KMS-11 (cell line): ENCODE results near the gene LRP4.

Source experiments
- H2AFZ ChIP-seq: fragments of 200-600 bp; sonication (generic); 2 replicates; pipeline ENCODE4 v1.6.1; 2016; ENCODE audit warnings: antibody characterized with exemption, mixed run types, low read depth
- H3K27ac ChIP-seq: fragments of 200-600 bp; sonication (generic); 2 replicates; pipeline ENCODE4 v1.6.1; 2016; ENCODE audit warnings: mild to moderate bottlenecking, mixed run types
- H3K27me3 ChIP-seq: fragments of 200-600 bp; sonication (generic); 2 replicates; pipeline ENCODE4 v1.6.1; 2017; ENCODE audit warnings: mild to moderate bottlenecking, low read depth, mixed run types, moderate library complexity; ENCODE audit not compliant: insufficient read depth
- H3K36me3 ChIP-seq: fragments of 200-600 bp; sonication (generic); 2 replicates; pipeline ENCODE4 v1.6.1; 2017; ENCODE audit warnings: mild to moderate bottlenecking, mixed run types; ENCODE audit not compliant: insufficient read depth
- H3K4me1 ChIP-seq: fragments of 200-600 bp; sonication (generic); 2 replicates; pipeline ENCODE4 v1.6.1; 2016; ENCODE audit warnings: mild to moderate bottlenecking, low read depth, mixed run types; ENCODE audit not compliant: poor library complexity, severe bottlenecking
- H3K4me2 ChIP-seq: fragments of 200-600 bp; sonication (generic); 2 replicates; pipeline ENCODE4 v1.7.0; 2016; ENCODE audit warnings: mild to moderate bottlenecking, mixed run types
- H3K4me3 ChIP-seq: fragments of 200-600 bp; sonication (generic); IDR thresholded peaks from 2 replicates; pipeline ENCODE4 v1.6.1; 2017; ENCODE audit warnings: low read depth, low read length, mixed read lengths; ENCODE audit not compliant: insufficient read depth
- H3K79me2 ChIP-seq: fragments of 200-600 bp; sonication (generic); 2 replicates; pipeline ENCODE4 v1.6.1; 2016; ENCODE audit warnings: low read depth, mixed run types; ENCODE audit not compliant: insufficient read depth
- H3K9ac ChIP-seq: fragments of 200-600 bp; sonication (generic); 2 replicates; pipeline ENCODE4 v1.6.1; 2016; ENCODE audit warnings: mild to moderate bottlenecking, mixed run types
- H4K20me1 ChIP-seq: fragments of 200-600 bp; sonication (generic); 2 replicates; pipeline ENCODE4 v1.6.1; 2016; ENCODE audit warnings: mild to moderate bottlenecking, mixed run types; ENCODE audit not compliant: insufficient read depth
- CTCF ChIP-seq: fragments of 200-600 bp; sonication (generic); conservative IDR thresholded peaks from 2 replicates; pipeline ENCODE4 v1.6.1; 2017; ENCODE audit warnings: low read depth, mild to moderate bottlenecking, antibody characterized with exemption, low read length, moderate library complexity, mixed read lengths

The LRP4 gene

GRCh38 chr11:46877580-46877979, 40.8 kb downstream of the LRP4 start:
- Histone ChIP-seq H2AFZ (no peak overlapping the region), H3K4me3 (no peak overlapping the region), H3K4me1 (no peaks in the 10 kb centered on the region), H3K4me2 (no peak overlapping the region), H3K79me2 (no peaks in the 10 kb centered on the region), H4K20me1 (no peaks in the 10 kb centered on the region), H3K9ac (no peak overlapping the region), H3K36me3 (no peaks in the 10 kb centered on the region), H3K27ac (no peak overlapping the region), H3K27me3 (no peaks in the 10 kb centered on the region)
- TF ChIP-seq CTCF: no peak

GRCh38 chr11:46876471-46876870, 41.9 kb downstream of the LRP4 start:
- no peaks in the 10 kb centered on the region for H3K4me1 ChIP-seq
- H3K27ac ChIP-seq: no peak overlapping the region
- no peak for TF ChIP-seq CTCF
- H3K27me3 ChIP-seq: no peaks in the 10 kb centered on the region
- no peaks in the 10 kb centered on the region for H4K20me1 ChIP-seq
- H3K4me2 ChIP-seq: no peak overlapping the region
- H3K79me2 ChIP-seq: no peaks in the 10 kb centered on the region
- no peak overlapping the region for H2AFZ ChIP-seq
- no peak overlapping the region for H3K9ac ChIP-seq
- no peaks in the 10 kb centered on the region for H3K36me3 ChIP-seq
- H3K4me3 ChIP-seq: no peak overlapping the region

GRCh38 chr11:46874586-46874985, 43.8 kb downstream of the LRP4 start:
- no peak overlapping the region for H3K4me3 ChIP-seq
- H4K20me1 ChIP-seq: no peaks in the 10 kb centered on the region
- H3K36me3 ChIP-seq: no peaks in the 10 kb centered on the region
- H2AFZ ChIP-seq: no peak overlapping the region
- no peak overlapping the region for H3K4me2 ChIP-seq
- TF ChIP-seq CTCF: no peak
- no peak overlapping the region for H3K27ac ChIP-seq
- no peaks in the 10 kb centered on the region for H3K4me1 ChIP-seq
- no peak overlapping the region for H3K9ac ChIP-seq
- no peaks in the 10 kb centered on the region for H3K27me3 ChIP-seq
- no peaks in the 10 kb centered on the region for H3K79me2 ChIP-seq

- H2AFZ ChIP-seq: no peak overlapping the region
- H3K36me3 ChIP-seq: no peaks in the 10 kb centered on the region
- H3K79me2 ChIP-seq: no peaks in the 10 kb centered on the region
- H3K4me3 ChIP-seq: no peak overlapping the region
- H3K27ac ChIP-seq: no peak overlapping the region
- H3K27me3 ChIP-seq: no peaks in the 10 kb centered on the region
- no peak overlapping the region for H3K4me2 ChIP-seq
- H3K4me1 ChIP-seq: no peaks in the 10 kb centered on the region
- H3K9ac ChIP-seq: no peak overlapping the region
- no peaks in the 10 kb centered on the region for H4K20me1 ChIP-seq
- no peak for TF ChIP-seq CTCF
These were observed 49.4 kb downstream of the LRP4 start for GRCh38 chr11:46868912-46869311.

GRCh38 chr11:46865340-46865739, 53.0 kb downstream of the LRP4 start:
- H3K36me3 ChIP-seq: no peaks in the 10 kb centered on the region
- no peaks in the 10 kb centered on the region for H3K27me3 ChIP-seq
- H3K4me3 ChIP-seq: no peak overlapping the region
- H3K9ac ChIP-seq: no peak overlapping the region
- H3K4me2 ChIP-seq: no peak overlapping the region
- H3K79me2 ChIP-seq: no peaks in the 10 kb centered on the region
- H3K27ac ChIP-seq: no peak overlapping the region
- no peaks in the 10 kb centered on the region for H4K20me1 ChIP-seq
- H2AFZ ChIP-seq: no peak overlapping the region
- TF ChIP-seq CTCF: no peak
- no peaks in the 10 kb centered on the region for H3K4me1 ChIP-seq
